Retinal pigment epithelial cell (primary cell): ENCODE results near the gene GPRC5A.

ENCODE experiments used
- DNase-seq: peaks from one replicate; pipeline ENCODE4 v3.0.0-alpha.2; 2010; ENCODE audit warnings: low read depth
- H3K4me3 ChIP-seq: 2 replicates; pipeline ENCODE4 v1.5.1; 2011; ENCODE audit warnings: mild to moderate bottlenecking, low read length, control low read depth, moderate library complexity
- TF ChIP-seq, protein P1 (sequence below): conservative IDR thresholded peaks from 2 replicates; pipeline ENCODE4 v1.5.1; 2011; ENCODE audit warnings: low read depth, low read length, control low read depth, inconsistent platforms

Gene GPRC5A

DNA sequence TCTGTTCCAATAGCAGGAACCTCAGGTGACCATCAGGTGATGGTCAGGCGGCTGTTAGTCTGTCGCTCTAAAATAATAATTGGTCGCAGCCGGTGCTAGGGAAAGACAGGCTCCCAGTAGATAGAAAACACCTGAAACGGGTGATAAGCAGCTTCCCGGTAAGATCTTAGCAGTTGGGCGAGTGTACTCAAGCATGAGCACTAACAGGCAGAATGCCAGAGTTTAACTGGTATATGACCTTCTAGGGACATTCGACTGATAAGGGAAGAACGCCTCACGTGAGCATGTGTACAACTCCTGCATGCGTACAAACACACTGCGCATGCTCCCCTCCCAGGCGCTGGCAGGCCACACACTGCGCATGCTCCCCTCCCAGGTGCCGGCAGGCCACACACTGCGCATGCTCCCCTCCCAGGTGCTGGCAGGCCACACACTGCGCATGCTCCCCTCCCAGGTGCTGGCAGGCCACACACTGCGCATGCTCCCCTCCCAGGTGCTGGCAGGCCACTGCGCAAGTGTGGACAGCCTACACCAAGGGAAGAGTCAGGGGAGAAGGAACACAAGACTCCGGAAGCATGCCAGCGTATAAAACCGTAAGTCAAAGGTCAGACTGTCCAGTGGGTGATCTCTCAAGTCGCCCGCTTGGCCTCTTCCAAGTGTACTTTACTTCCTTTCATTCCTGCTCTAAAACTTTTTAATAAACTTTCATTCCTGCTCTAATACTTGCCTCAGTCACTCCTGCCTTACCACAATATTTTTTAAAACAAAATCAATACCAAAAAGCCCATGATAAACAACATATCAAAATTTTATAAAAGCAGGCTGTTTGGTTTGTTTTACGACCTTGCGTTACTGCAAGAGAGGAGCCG is 36.1 kb downstream of the GPRC5A start:
- TF ChIP-seq, protein P1, sequence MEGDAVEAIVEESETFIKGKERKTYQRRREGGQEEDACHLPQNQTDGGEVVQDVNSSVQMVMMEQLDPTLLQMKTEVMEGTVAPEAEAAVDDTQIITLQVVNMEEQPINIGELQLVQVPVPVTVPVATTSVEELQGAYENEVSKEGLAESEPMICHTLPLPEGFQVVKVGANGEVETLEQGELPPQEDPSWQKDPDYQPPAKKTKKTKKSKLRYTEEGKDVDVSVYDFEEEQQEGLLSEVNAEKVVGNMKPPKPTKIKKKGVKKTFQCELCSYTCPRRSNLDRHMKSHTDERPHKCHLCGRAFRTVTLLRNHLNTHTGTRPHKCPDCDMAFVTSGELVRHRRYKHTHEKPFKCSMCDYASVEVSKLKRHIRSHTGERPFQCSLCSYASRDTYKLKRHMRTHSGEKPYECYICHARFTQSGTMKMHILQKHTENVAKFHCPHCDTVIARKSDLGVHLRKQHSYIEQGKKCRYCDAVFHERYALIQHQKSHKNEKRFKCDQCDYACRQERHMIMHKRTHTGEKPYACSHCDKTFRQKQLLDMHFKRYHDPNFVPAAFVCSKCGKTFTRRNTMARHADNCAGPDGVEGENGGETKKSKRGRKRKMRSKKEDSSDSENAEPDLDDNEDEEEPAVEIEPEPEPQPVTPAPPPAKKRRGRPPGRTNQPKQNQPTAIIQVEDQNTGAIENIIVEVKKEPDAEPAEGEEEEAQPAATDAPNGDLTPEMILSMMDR, result no peak
- peak overlapping the region; percentile 38 for H3K4me3 ChIP-seq
- no peak for DNase-seq

DNA sequence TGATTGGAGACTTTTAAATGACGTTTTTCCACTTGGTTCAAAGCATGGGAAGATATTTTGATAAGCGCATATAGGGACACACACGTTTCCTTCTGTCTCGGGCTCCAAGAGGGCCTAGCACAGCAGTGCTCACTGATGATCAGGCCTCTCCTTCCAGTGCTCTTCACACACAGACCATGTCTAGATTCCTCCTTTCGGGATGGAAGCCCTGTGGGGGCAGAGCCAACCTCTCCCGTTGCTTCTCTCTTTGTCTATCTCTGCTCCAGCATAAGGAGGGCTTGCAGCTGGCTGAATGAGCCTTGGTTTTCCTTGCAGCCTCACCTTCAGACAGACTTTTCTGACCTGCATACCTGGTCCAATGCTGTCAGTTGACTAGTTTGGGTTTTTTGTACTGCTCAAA is 38.3 kb downstream of the GPRC5A start:
- DNase-seq, result no peak
- no peak overlapping the region for H3K4me3 ChIP-seq
- TF ChIP-seq, protein P1, result no peak

DNA sequence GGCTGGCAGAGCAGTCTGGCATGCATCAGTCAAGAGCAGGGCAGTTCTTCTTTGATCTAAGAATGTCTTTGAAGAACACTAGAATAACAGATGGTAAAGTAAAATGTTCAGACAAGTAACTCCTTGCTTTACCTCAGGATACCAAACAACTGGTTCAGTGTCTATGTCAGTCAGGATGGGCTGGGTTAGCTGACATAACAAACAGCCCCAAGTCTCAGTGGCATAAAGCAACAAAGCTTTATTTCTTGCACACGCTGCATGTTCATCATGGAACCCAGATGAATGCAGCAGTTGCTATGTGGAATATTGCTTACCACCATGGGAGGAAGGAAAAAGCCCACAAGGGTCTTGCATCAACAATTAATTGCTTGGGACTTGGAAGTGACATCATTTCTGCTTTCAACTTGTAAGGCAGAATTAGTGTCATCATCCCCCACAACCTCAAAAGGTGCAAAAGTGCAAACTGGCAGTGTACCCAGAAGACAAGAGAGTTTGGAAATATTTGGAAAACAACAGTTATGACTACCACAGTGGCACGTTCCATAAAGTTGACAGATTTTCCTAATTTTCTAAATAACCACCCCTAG is 39.4 kb downstream of the GPRC5A start:
- H3K4me3 ChIP-seq, result no peak overlapping the region
- TF ChIP-seq, protein P1, result no peak
- no peak for DNase-seq

DNA sequence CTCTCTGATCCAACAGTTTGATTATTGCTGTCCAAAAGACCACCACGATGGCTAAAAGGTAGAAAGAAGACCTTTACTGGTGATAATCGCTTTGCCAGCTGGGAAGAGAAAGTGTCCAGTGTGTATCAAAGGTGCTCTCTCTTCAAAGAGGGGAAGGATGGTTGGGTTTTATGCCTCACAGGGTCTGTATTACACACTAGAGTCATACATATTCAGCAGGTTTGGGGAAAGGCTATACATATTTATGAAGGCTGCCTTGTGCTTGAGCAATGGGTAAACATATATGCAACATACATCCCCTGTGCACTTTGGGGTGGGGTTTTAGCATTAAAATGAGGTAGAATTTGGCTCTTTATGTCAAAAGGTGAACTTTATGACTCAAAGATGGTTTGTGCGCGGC is 42.4 kb downstream of the GPRC5A start:
- H3K4me3 ChIP-seq, result no peak overlapping the region
- DNase-seq, result no peak
- TF ChIP-seq, protein P1, result no peak

DNA sequence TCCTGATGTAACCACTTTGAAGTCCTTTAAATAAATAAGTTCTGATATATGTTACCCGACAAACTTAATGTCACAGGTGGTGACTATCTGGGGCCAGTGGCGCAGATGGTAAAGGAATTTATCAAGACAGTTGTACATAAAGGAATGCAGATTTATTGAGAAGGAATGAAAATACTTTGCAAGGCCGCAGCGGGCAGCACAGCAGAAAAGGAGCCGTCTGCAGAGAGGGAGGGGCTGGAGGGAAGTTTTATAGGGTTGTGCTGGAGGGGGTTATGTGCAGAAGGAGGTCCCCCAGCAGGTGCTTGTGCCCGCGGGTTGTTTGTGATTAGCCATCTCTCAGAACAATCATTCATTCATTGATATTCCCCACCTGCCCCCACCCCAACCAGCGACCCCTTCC is 43.2 kb downstream of the GPRC5A start:
- no peak overlapping the region for H3K4me3 ChIP-seq
- TF ChIP-seq, protein P1, result no peak
- DNase-seq, result no peak

DNA sequence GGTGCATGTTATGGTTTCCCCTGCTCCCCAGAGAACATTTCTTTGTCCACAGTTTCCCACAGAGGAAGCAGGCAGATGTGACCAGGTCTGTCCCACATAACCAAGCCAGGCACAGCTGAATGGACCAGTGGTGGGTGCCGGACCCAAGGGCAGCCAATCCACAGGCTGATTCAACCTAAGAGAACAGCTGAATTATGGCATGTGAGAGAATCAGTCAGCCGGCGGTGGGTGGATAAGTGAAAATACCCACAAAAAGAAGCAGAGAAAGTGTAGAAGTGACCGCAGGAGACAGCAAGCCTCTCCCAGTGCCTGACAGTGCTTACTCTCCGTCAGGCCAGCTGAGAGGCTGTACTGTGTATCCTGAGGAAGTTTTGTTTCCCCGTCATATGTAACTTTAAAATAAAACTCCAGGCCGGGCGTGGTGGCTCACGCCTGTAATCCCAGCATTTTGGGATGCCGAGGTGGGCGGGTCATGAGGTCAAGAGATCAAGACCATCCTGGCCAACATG is 45.7 kb downstream of the GPRC5A start:
- no peak for DNase-seq
- no peak overlapping the region for H3K4me3 ChIP-seq
- TF ChIP-seq, protein P1, result no peak
